ENCODE measurements around the gene SLC30A4.
"Not testable (repeated sequence)": the region's sequence is repeated elsewhere in the genome, so short reads cannot be mapped to it uniquely, and the experiment has no call there.

Gene SLC30A4

GRCh38 chr15:45522328-45523165 lies at the start of gene SLC30A4:
Gene SLC30A4, minus strand, starts transcription at chr15:45522755. Its CDS starts 401 bp downstream, at chr15:45522354.
- peak; percentile 58 for DNase-seq

DNA sequence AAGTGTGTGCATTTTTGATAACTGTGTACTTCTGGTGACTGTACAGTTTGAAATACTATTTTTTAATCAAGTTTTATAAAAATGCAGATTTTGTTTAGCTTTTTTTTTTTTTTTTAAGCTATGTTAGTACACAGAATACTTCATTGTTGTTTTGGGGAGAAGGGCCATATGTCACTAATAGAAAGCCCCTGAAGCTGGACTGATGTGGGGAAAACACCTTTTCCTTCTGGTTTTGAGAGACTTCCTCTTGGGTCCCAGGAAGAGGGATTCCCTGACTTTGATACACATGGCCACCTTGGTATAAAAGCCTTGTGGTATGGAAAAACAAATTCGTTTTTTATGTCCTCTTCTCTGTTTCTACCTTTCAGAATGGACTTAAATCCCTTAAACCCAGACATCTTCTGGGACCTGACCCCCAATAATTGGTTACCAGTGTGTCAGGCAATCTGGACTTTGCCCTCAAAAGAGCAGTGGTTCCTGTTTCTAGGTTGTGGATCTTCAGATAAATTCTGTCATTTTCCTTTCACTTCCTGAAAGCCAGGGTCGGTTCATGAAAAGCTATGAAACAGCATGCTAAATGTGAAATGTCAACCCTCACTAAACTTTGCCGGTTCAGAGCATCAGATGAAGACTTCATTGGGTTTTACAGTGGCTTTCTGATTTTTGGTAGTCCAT lies 33.5 kb upstream of the SLC30A4 start:
- DNase-seq, result no peak

- no peak for DNase-seq
Measured at GRCh38 chr15:45551676-45552075, 29.1 kb upstream of the SLC30A4 start.

- no peak for DNase-seq
Measured at GRCh38 chr15:45550436-45550835, 27.9 kb upstream of the SLC30A4 start.

DNA sequence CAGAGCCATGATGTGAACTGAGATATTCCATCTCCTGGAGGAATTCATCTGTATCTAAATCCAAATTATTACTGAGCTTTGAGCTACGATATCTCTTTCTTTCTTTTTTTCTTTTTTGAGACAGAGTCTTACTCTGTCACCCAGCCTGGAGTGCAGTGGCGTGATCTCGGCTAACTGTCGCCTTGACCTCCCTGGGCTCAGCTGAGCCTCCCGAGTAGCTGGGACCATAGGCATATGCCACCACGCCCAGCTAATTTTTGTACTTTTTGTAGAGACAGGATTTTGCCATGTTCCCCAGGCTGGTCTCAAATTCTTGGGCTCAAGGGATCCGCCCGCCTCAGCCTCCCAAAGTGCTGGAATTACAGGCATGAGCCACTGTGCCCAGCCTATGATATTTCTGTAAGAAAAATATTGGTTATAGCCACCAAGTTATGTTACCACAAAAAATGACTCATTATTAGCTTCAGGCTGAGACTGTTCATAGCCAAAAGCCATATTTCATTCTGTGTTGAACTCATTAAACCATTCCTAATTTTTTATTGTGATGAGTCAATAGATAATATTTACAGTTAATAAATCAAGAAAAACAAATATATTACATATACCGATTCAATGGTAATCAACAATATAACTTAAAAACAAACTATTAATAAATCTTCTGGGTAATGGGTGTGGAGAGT lies 27.1 kb upstream of the SLC30A4 start:
- DNase-seq, result no peak

DNA sequence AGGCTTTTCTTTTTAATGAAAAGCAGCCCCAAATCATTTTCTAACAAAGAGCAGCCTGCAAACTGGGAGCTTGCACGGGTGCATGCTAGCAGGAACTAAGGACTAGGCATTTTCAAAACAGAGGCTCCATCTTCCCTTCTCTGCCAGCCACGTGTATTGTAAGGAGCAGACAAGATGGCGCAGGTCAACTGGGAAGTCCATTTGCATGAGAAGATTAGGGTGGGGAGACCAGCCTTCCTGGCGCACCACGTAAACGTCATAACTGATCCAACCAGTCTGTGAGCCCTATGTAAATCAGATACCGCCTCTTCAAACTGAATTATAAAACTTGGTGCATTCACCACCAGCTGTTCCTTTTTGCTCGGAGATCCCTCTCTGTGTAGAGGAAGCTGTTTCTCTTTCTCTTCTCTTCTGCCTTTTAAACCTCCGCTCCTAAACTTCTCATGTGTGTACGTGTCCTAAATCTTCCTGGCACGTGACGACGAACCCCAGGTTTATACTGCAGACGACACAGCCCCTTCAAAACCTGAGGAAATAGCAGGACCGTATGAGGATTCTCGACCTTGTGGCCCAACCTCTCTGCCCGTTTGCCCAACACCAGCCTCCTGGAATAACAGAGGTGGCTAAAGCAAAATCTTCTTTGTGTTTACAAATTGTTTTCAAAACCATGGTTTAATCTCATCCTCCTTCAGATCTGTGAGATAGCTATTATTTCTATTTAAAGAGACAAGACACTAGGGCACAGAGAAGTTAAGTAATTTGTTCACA lies 26.4 kb upstream of the SLC30A4 start:
- DNase-seq, result no peak

DNA sequence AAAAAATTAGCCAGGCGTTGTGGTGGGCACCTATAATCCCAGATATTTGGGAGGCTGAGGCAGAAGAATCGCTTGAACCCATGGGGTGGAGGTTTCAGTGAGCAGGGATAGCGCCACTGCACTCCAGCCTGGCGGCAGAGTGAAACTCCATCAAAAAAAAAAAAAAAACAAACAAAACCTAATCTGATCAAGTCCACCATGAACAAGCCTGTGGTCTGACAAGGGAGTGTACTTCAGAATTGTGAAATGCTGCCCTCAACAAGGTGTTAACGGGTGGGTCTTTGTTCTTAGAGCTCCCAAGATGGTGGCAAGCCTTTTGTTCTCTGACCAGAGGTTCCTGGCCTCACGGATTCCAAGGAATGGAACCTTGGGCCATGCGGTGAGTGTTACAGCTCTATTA lies 24.2 kb upstream of the SLC30A4 start:
- DNase-seq, result no peak

DNA sequence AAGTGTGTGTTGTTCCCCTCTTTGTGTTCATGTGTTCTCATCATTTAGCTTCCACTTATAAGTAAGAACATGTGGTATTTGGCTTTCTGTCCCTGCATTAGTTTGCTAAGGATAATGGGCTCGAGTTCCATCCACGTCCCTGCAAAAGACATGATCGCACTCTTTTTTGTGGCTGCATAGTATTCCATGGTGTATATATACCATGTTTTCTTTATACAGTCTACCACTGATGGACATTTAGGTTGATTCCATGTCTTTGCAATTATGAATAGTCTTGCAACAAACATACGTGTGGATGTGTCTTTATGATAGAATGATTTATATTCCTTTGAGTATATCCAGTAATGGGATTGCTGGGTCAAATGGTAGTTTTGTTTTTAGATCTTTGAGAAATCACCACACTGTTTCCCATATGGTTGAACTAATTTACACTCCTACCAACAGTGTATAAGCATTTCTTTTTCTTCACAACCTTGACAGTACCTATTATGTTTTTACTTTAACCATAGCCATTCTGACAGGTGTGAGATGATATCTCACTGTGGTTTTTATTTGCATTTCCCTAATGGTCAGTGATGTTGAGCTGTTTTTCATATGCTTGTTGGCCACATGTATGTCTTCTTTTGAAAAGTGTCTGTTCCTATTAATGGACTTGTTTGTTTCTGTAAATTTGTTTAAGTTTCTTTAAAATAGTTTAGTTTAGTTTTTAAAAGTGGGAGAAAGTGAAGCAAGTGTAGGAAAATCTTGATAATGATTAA lies 21.9 kb upstream of the SLC30A4 start:
- DNase-seq, result no peak

GRCh38 chr15:45543051-45543450 lies 20.5 kb upstream of the SLC30A4 start:
- no peak for DNase-seq

DNA sequence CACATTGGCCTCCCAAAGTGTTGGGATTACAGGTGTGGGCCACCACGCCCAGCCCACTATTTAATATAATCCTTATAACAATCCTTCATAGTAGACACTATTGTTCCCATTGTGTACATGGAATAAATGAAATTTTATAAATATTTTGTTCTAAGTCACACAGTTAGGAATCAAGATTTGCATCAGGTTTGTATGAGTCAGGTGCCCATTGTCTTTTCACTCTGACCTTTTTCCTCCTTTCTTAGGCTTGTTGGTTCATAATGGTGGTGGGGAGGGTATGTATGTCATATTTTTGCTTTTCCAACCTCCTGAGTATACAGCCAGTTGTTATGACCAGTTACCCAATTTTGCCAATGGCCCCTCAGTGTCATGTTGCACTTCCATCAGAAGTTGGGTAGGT lies 18.0 kb upstream of the SLC30A4 start:
- DNase-seq, result no peak

DNA sequence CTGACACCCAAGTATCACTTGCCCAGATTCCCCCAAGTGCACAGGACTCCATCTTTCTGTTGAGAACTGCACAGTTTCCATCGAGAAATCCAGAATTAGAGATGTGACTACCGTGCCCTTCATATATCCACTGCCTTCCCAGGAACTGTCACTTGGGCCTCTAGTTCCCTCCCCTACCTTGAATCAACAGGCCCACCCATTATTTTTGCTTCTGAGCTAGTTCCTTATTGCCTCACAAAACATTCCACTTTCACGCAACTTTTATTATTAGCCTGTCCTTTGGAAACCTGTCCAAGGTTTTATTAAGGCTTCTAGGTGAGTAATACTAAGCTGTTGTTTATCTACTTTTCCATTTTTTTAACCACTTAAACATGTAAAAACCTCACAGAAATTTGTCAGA lies 17.1 kb upstream of the SLC30A4 start:
- no peak for DNase-seq

DNA sequence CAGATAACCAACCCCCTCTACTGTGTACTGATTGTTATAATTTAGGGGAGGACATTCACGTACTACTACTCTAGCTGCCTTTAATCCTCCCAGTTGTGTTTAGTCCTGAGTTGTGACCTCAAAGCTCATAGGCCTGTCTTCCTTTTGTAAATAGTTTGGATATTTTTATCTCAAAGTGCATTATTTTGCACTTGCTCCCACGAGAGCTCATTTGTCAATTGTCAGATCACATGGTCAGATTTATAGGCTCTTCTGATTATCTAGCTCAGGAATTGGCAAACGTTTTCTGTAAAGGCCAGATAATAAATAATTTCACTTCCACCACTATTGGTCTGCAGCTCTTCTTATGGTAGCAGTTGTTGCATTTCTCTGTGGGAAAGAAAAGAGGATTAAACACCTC lies 14.4 kb upstream of the SLC30A4 start:
- no peak for DNase-seq

GRCh38 chr15:45535486-45536042 lies 13.0 kb upstream of the SLC30A4 start:
- DNase-seq, result no peak

DNA sequence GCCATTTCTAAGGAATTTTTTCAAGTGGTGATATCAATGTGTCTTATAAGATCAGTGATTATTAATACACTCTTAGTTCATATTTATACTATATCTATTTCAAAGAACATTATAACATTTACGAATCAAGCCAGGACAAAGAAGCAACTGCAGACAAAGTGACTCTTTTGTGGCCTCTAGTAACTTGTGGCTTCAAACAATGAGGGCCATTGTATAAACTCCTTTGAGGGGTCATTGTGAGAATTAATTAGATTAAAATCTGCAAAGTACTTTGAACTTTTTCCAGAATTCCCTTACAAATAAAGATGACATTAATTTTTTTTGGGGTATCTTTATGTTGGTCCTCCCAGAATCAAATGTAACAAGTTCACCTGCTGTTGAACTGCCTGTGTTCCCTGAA lies 12.3 kb upstream of the SLC30A4 start:
- DNase-seq, result no peak

DNA sequence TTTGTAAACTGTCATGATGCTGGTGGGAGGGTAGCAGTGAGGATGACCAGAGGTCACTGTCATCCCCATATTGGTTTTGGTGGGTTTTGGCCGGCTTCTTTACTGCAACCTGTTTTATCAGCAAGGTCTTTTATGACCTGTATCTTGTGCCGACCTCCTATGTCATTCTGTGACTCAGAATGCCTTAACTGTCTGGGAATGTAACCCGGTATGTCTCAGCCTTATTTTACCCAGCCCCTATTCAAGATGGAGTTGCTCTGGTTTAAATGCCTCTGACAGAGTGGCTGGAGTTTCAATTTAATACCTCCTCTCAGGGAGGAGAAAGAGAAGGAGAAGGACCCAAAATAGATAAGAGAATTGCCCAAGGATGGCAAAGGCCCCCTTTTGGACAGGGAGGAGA lies 10.3 kb upstream of the SLC30A4 start:
- DNase-seq, result not testable (repeated sequence)

DNA sequence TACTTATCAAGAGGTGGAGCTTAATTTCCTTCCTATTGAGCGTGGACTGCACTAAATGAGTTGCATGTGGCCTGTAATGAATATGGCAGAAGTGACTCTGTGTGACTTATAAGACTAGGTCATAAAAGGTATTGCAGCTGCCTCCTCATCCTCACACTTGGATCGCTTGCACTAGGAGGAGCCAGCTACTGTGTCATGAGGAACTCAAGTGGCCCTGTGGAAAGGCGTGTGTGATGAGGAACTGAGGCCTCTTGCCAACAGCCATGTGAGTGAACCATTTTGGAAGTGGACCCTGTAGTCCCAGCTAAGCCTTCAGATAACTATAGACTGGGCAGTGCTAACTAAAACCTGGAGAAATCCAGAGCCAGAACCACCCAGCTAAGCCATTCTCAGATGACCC lies 7.1 kb upstream of the SLC30A4 start:
- no peak for DNase-seq

- no peak for DNase-seq
Measured at GRCh38 chr15:45527086-45527485, 4.5 kb upstream of the SLC30A4 start.

DNA sequence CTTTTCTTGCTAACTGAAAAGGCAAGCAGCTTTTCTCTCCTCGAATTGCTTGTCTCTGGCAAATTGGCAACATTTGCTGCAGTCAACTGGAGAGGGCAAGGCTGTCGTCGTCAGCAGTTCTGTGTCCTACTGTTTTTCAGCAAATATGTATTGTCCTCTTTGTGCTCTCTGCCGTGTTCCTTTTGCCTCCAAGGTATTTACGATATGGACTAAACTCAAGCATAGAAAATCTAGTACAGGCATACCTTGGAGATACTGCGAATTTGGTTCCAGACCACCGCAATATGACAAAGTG lies 558 bp upstream of the SLC30A4 start:
- no peak for DNase-seq

DNA sequence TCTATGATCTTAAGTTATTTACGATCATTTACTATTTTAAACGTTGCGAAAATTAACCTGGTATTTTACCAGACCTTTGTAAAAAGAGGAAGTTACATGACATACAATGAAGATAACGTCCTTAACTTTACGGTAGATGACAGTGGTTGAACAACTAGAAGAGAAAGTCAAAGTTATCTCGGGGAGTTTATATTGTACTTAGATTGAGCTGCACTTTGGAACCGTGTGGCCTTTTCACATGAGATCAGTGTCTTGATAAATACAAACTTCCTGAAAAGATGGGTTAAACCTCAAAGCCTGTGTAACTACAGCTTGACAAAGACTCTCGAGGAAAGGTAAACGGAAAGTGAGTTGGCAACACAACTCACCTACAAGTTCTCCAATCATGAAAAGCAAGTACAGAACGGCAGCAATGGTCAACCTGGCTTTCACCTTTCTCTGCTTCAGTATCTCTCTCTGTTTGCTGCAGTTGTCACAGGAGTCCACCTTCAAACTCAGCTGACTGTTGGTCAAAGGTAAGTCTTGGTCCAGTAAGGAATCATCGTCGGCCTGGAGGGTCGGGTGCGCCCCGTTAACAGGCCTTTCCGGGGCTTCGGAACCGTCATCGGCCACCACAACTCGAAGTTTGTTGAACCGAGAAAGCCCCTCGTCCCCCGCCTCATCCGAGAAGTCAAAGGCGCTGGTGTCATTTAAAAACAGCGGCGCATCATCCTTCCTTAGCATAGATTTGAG lies 793 bp downstream of the SLC30A4 start:
- no peak for DNase-seq

- no peak for DNase-seq
Measured at GRCh38 chr15:45510758-45511280, 11.7 kb downstream of the SLC30A4 start.

DNA sequence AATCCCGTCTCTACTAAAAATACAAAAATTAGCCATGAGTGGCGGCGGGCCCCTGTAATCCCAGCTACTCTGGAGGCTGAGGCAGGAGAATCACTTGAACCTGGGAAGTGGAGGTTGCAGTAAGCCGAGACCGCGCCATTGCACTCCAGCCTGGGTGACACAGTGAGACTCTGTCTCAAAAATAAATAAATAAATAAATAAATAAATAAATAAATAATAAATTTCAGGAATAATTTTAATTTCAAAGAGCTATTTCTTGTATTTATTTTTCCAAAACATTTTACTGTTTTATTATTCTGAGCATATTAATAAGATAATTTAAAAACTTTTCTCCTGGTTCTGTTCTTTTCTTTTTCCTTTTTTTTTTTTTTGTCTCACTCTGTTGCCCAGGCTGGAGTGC lies 15.4 kb downstream of the SLC30A4 start:
- not testable (repeated sequence) for DNase-seq
